ENCODE data around the gene BAIAP2.

BAIAP2 gene

DNA sequence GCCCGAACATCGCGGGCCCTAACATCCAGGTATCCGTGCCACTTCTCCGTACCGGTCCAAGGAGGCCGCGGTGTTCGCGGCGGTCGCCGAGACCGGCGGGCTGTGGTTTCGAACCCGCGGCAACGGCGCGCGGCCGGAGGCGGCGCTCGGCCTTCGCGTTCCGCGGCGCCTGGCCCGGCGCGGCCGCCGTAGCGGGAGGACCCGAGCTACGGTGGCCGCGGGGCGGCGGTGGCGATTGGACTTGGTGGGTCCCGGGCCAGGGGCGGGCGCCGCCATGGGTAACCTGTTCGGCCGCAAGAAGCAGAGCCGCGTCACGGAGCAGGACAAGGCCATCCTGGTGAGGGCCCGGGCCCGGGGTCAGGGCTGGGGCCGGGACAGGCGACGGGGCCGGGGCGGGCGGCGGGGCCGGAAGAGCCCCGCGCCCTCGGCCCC lies 43.3 kb upstream of the BAIAP2 start, which contains the start of gene CHMP6:
Gene CHMP6, plus strand, starts transcription at position 197 of the 432 bp plus-strand sequence. Its CDS starts 78 bp downstream, at position 275.
- peak; percentile 93 for DNase-seq (ENCODE audit: low spot score)
- TF ChIP-seq, protein P1, sequence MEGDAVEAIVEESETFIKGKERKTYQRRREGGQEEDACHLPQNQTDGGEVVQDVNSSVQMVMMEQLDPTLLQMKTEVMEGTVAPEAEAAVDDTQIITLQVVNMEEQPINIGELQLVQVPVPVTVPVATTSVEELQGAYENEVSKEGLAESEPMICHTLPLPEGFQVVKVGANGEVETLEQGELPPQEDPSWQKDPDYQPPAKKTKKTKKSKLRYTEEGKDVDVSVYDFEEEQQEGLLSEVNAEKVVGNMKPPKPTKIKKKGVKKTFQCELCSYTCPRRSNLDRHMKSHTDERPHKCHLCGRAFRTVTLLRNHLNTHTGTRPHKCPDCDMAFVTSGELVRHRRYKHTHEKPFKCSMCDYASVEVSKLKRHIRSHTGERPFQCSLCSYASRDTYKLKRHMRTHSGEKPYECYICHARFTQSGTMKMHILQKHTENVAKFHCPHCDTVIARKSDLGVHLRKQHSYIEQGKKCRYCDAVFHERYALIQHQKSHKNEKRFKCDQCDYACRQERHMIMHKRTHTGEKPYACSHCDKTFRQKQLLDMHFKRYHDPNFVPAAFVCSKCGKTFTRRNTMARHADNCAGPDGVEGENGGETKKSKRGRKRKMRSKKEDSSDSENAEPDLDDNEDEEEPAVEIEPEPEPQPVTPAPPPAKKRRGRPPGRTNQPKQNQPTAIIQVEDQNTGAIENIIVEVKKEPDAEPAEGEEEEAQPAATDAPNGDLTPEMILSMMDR (IDR thresholded peaks at IDR 0.05; ENCODE audit: borderline replicate concordance, control extremely low read depth, extremely low read depth, insufficient read depth, missing control alignments), result no peak
- in situ Hi-C loops (cut with MboI; ENCODE audit: low sequenced_read_pairs, unreplicated experiment), result no loop called here

DNA sequence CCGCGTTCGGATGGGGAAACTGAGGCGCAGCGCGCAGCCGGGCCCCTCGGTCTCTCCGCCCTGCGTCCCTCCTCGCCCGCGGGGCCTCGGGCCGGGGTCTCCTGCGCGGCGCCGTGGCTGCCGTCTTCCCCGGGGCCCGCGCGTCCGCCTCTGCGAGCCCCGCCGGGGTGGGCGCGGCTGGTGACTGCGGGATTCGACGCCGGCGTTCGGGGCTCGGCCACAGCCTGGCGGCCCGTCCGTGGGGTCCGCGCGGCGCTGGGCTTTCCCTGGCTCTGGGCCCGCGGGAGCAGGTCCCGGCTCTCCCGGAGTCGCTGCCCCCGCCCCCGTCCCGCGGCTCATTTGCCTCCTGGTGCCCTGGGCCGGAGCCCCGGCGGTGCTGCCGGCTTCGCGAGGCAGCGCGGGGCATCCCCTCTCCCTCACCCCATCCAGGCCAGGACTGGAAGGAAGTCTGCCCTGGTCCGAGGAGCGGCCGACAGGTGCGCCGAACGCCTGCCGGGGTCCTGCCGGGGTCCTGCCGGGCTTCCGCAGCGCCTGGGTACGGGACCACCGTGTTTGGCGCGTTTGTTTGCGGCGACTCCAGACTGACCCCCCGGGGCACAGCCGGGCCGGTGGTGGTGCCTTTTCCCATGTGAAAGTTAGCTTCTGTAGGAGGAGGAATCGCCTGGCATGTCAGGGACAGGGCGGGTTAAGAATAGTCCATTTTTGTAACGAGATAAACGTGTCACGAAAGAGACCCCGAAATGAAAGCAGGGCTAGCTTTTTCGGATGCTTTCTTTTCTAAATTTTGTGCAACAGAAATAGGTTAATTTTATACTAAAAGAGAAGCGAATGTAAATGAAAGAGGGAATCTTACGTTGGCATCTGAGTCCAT lies 42.6 kb upstream of the BAIAP2 start:
- DNase-seq (ENCODE audit: low spot score), result peak; percentile 60
- TF ChIP-seq, protein P1 (IDR thresholded peaks at IDR 0.05; ENCODE audit: borderline replicate concordance, control extremely low read depth, extremely low read depth, insufficient read depth, missing control alignments), result no peak
- in situ Hi-C loops (cut with MboI; ENCODE audit: low sequenced_read_pairs, unreplicated experiment), result no loop called here

DNA sequence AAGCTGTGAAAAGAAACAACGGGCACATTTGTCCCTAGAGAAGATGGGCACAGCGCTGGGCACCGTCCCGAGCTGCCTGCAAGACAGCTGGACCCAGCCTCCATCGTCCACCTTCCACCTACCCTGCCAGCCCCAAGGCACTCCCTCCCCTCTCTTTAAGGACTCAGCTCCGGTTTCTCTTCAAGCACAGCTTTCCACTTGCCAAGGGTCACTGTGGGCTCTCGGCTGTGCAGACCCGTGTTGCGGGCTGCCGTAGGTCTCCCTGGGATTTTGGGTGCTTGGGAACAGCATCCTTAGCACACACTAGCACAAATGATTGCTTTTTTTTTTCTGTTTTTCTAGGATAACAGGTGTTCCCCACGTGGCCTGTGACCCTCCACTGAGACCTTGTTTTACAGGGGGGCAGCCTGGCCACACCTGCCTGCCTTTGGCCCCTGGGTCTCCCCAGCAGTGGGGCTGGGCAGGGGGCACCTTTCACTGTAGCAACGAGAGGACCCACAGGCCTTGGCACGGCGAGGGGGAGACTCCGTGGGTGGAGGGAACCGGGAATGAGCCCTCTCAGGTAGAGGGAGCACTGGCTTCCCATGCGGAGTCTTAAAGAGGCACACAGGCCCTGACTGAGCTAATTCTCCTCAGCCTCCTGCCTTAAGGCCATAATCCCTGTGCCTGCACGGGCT lies 41.9 kb upstream of the BAIAP2 start:
- TF ChIP-seq, protein P1 (IDR thresholded peaks at IDR 0.05; ENCODE audit: borderline replicate concordance, control extremely low read depth, extremely low read depth, insufficient read depth, missing control alignments), result no peak
- in situ Hi-C loops (cut with MboI; ENCODE audit: low sequenced_read_pairs, unreplicated experiment), result no loop called here
- DNase-seq (ENCODE audit: low spot score), result peak; percentile 38

DNA sequence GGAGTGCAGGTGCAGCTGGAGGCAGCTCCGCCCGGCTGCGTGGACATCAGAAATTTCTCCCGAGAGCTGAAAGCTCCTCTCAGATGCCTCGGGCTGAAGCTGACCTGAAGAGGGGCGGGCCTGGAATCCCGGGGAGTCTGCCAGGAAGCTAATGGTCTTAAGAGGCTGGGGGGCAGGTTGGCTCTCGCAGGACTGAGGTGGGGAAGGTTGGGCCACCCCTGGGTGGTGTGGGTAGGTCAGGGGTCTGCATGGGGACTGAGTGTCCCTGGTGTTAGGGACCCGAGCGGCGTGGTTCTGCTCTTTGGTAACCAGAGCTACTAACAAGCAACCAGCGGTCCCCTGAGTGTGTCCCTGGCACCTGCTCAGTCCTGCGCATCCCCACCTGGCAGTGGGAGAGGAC lies 39.8 kb upstream of the BAIAP2 start:
- TF ChIP-seq, protein P1 (IDR thresholded peaks at IDR 0.05; ENCODE audit: borderline replicate concordance, control extremely low read depth, extremely low read depth, insufficient read depth, missing control alignments), result no peak
- in situ Hi-C loops (cut with MboI; ENCODE audit: low sequenced_read_pairs, unreplicated experiment), result no loop called here
- DNase-seq (ENCODE audit: low spot score), result no peak

DNA sequence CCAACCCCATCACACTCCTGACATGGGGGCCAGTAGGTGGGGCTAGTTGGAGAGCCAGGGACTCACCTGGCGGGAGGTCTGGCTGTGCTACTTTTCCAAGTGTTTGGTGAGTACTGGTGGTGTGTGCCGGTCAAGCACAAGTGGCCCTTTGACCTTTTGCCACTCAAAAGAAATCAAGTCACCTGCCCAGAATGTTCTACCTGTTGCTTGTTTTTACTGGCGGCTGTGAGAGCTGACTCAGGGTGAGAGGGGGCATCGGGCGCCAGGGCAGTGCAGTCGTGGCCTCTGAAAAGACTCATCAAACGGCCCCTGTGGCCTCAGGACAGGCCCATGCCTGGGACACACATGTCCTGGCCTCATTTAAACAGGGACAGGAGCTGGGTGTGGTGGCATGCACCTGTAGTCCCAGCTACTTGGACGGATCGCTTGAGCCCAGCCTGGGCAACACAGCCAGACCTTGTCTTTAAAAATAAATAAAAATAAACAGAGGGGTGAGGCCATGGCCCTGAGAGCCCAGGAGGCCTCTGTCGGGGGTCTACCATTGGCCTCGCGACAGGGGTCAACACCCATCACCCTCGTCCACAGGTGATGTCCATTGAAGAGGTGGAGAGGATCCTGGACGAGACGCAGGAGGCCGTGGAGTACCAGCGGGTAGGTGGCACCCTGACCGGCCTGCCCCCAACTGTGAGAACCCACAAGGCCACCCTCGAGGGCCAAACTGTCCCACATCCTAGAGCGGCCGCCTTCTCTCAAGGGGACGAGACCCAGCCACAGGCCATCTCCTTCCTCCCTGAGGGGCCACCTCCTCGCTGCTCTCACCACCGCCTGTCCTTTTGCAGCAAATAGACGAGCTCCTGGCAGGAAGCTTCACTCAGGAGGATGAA lies 38.3 kb upstream of the BAIAP2 start:
- DNase-seq (ENCODE audit: low spot score), result no peak
- TF ChIP-seq, protein P1 (IDR thresholded peaks at IDR 0.05; ENCODE audit: borderline replicate concordance, control extremely low read depth, extremely low read depth, insufficient read depth, missing control alignments), result no peak
- in situ Hi-C loops (cut with MboI; ENCODE audit: low sequenced_read_pairs, unreplicated experiment), result no loop called here

Measured in GM13976 (cell line).